DMS79 treated with DMSO at 0.1 percent for 48 hours (cell line): ENCODE measurements around the gene SYNPR.
A peak's percentile ranks its signal among the peaks of the same experiment; 100 is the strongest.
"Not testable (repeated sequence)": the region's sequence is repeated elsewhere in the genome, so short reads cannot be mapped to it uniquely, and the experiment has no call there.

ENCODE experiments used
- DNase-seq: peaks from one replicate; lab custom pipeline; 2025; lab: John Stamatoyannopoulos, UW

Gene SYNPR

DNA sequence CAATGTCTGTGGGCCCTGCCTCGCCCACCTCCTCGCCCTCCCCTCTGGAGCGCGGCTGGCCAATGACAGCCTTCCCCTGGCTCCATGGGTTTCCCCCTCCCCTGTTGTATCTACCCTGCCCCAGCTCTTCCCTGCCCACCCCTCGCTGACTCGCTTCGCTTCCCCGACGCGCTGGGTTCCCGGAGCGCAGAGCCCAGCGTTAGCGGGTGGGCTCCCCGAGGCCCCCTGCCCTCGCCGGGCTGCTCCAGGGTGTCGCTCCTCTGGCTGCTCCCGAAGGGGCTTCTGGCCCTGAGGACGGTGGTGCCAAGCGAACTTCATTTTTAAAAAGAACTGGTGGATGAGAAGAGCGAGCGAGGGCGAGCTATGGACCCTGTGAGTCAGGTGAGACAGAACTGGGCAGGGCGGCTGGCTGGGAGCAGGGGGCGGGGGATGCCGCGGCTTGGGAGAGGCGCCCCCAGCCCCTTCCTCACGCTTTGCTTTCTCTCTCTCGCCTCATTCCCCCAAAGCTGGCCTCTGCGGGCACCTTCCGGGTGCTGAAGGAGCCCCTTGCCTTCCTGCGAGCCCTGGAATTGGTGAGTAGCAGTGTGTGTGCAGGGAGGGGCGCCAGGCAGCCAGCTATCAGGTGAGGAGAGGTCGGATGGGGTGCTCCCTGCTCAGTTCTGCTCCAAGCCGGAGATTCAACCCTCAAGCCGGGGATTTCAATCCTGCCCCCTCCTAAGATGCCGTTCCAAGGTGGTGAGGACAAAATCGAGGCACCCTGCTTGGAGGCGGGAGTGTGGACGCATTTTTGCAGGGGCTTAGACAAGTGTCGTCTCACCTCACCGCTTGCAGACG lies at the start of gene SYNPR:
TSS of gene SYNPR (plus strand) at position 138 of the 834 bp plus-strand sequence.
- DNase-seq, result no peak

DNA sequence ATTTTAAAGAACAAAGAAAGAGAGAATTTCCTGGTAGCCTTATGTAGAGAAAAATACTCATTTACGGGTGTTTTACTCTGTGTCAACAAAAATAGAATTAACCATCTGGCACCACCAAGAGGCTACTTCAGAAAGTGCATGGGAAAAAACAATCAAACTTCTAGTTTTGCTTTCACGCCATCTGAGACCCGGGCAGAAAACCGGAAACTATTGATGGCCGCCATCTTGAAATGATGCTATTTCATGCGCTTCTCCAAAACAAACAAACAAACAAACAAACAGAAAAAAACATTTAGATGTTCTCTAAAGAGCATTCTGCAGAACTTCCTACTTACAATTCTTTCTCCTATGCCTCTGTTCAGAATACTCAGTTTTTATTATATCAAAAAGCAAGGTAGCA lies 49.4 kb upstream of the SYNPR start:
- DNase-seq, result no peak

DNA sequence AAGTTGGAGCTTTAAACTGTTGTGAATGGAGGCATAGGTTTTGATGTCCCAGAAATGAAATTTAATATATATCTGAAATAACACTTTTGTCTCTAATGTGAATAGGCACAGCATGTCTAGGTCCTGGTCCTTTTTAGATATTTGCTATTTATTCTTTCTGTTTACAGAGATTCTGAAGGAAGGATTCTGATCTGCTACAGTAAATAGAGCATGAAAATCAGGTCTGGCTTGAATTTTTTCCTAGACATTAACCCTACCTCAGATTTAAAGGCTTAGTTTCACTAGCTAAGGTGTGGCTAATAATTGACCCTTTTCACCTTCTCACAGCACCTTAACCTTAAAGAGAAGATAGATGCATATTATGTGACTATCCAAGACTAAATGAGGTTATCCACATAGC lies 48.0 kb upstream of the SYNPR start:
- no peak for DNase-seq

DNA sequence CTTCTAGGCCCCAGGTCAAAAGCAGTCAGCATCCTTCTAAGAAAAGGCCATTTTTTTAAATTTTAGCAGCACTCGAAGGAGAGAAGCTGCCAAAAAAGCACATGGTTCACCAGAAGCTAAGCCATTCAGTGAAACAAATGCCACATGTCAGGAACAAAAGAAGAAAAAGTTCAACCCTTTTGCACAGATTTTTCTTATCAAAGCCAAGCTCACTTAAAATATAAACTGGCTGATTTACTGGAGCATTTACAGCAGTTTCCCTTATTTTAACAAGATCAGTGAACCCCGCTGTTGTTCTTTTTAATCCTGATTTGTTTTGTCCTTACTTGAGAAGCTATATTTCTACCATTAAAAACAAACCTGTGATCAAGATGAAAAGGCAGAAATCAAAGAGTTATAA lies 46.5 kb upstream of the SYNPR start:
- DNase-seq, result no peak

DNA sequence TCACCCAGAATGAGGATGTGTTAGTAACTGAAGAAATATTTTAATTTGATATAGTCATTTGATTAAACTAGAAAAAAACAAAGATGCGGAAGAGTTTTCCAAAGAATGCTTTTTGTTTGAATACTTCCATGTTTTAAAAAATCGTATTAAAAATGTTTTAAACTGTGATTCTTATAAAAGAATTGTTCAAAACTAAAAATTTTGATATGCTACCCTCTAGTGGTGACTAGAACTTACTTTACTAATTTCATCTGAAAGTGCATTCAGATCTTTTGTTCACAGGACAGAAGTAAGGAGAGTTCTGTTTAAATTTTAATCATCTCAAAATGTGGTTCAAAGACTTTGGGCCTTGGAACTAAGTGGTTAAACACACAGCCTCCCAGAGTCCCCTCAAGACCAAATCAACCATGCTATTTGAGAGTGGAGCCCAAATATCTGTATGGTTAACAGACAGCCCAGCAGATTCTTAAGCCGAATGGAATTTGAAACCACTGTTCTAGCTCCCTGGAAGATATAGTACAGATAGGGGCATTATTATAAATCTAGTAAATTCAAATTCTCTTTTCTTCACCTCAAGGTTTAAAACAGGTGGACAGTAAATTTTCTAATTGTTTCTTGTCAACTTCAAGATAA lies 45.2 kb upstream of the SYNPR start:
- peak; percentile 0 for DNase-seq

DNA sequence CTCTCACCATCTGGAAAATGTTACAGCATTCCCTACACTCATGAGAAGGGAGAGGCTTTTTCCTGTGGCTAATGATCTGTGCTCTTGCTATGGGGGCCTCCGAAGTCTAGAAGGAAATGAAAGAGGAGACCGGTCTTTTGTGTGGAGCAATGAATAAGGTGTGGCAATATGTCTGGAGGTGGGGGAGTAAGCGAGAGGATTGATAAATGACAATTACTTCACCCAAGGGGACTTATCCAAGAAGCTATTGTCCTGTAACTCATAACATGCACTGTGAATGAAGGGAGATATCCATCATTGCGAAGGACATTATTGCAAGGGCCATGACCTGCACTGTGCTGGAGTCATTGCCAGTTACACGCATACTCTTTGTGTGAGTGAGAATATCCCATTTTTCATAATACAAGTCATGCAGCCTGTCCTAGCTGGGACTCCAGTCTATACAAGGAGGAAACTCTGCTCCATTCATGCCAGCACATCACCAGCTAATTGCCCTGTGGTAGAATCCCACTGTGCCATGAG lies 37.7 kb upstream of the SYNPR start:
- no peak for DNase-seq

DNA sequence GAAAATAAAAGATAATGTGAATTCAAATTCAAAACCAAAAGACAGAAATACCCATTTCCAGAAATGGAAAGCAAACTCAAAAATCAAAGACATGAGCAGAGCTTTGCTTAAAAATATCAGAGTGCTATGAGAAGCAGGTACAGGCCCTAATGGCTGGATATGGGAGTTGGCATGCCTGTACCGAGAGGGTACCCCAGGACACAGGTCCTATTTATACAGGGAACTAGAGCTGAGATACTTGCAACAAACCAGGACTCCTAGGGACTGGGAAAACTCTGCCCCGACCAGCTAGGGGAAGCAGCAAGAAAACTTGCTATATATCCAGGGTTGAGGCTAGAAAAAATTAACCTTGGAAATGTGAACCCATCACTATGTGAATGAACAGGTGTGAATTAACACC lies 36.0 kb upstream of the SYNPR start:
- DNase-seq, result no peak

DNA sequence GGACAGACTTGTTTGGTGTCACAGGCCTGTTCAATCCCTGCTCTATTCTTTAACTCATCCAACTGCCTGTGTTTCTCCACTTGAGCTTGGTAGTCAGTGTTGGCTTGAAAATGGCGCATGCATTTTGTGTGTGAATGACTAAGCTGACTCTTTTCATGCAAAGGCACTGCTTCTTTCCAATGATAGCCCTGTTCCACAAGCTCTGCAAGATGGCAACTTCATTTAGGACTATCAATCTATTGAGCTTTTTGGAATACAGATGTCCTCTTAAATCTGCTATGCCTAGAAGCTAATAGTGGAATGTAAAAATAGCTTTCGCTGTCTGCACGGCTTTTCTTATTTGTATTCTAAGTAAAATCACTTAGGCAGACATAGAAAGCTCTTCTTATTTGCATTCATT lies 33.6 kb upstream of the SYNPR start:
- DNase-seq, result no peak

DNA sequence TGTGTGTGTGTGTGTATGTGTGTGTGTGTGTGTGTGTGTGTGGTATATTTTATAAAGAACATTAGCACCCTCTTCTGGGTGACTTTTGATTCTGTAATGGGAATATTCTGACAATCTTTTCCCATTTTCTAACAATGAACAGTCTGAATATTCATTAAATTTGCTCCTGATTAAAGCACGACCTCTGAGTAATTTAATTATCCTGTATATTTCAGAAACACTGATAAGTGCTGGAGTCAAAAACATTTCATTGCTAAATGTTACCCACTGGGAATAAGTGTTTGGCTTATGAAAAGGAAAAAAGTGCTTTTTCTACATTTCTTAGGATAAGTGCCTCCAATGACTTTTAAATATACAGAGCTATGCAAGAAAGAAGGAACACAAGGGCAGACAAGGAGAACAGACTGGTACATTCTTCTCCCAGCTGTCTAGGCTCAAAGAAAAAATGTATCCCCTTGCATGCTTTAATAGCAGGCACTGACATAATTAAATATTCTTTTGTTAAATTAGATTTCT lies 32.3 kb upstream of the SYNPR start:
- no peak for DNase-seq

DNA sequence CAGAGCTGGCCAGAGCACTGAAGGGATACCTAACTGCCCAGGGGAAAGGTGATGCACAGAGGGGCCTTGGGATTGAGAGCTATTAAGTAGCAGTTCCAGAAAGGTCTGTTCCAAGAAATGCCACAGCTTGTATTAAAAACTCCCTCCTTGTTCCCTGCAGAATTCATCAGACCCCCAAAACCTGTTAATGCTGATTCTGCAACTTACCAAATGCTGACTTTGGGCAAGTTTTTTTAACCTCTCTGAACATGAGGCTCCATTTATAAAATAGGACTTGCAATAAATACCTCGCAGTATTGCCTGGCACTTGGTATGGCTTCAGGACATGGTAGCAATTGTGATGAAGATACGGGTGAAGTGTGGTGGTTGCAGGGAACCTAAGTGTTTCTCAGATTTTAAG lies 30.1 kb upstream of the SYNPR start:
- DNase-seq, result no peak

DNA sequence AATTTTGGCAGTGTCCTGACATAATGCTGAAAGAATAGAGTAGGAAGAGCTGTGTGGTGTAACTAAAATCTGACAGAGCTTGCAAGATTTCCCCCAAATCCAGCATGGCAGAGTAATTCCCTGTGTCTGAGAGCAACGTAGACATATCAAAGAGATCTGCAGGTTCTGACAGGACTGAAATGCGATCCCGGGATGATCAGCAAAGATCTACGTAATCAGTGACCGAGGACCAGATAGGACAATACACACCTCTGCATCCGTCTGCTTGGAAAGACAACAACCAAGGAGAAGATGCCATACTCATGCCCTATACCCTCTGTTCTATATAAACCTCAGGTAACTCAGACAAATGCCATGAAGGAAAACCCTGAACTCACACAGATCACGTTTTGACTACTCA lies 26.6 kb upstream of the SYNPR start:
- DNase-seq, result no peak

DNA sequence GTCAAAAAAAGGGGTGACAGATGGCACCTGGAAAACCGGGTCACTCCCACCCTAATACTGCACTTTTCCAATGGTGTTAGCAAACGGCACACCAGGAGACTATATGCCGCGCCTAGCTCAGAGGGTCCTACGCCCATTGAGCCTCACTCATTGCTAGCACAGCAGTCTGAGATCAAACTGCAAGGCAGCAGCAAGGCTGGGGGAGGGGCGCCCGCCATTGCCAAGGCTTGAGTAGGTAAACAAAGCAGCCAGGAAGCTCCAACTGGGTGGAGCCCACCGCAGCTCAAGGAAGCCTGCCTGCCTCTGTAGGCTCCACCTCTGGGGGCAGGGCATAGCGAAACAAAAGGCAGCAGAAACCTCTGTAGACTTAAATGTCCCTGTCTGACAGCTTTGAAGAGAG lies 22.3 kb upstream of the SYNPR start:
- DNase-seq, result not testable (repeated sequence)

DNA sequence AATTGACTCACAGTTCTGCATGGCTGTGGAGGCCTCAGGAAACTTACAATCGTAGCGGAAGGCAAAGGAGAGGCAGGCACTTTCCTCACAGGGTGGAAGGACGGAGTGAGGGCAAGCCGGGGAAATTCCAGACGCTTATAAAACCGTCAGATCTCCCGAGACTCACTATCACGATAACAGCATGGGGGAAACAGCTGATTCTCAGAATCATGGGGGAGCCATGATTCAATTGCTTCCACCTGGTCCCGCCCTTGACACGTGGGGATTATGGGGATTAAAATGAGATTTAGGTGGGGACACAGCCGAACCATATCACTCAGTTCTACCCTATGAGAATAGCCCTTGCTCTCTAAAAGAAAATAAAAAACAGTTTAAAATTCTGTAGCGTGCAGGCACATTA lies 13.4 kb upstream of the SYNPR start:
- DNase-seq, result no peak

DNA sequence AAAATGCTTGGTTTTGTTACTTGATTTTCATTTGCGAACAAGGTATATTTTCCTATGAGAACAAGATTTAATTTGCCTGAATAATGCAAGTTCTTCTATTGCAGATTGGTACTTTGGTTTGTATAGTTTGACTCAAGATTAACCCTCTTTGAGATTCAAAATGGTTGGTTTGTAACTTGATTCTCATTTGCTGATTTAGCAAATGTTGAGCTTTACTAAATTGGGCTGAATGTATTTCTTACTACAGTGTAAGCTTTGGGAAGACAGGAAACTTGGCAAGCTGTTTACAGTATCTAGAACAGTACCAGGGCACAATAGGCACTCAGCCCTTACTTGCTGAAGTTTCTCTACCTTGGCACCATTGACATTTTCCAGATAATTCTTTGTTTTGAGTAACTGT lies 3.7 kb upstream of the SYNPR start:
- DNase-seq, result no peak

DNA sequence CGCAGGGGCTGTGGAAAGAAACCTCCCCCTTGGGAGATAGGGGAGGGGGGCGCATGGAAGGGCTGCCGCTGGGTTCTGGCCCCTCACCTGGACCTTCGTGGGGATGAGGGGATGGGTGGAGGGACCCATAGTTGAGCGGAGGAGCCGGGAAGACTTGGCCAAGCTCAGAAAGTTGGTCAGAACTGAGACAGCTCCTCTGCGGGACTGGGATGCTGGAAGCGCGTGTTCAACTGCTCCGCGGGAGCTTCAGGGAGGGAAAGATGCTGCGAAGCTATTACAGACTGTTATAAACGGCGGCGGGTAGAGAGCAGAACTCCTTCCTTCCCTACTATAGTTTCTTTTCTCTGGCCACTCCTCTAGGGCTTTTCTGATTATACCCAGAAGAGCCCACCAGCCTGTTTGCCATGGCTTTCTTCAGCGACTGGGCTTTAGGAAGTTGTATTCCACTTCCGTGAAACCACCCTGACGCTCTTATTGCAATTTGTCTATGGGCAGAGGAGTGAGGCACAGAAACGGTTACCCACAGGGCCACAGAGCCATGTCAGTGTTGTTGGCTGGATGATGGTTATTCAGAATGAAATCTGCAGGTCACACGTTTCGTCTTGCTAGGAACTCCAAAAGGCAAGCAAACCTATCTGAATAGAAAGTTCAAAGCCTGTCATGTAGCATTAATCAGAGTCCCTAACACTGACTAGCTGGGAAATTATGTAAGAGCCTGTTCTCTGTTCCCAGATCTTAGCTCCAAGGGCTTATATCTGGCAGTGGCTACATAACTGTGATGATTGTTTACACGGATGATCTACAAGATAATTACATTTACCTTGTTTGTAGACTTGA lies 1.1 kb downstream of the SYNPR start:
- no peak for DNase-seq

DNA sequence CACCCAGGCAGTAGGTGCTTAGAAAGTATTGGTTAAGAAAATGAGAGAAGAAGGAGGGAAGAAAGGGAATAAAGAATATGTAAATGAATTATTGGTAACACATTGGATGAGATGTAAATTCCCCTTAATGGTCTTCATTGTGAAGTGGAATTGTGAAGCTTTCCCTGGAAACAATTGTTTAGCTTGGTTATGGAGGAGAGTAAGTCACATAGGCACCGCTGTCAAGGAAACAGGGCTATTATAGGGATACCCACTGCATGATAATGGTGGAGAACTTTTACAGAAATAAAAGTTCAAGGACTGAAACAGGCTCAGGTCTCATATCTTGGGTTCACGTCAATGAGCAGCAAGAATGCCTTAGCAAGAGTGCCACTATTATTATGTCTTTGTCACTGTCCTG lies 9.5 kb downstream of the SYNPR start:
- no peak for DNase-seq

DNA sequence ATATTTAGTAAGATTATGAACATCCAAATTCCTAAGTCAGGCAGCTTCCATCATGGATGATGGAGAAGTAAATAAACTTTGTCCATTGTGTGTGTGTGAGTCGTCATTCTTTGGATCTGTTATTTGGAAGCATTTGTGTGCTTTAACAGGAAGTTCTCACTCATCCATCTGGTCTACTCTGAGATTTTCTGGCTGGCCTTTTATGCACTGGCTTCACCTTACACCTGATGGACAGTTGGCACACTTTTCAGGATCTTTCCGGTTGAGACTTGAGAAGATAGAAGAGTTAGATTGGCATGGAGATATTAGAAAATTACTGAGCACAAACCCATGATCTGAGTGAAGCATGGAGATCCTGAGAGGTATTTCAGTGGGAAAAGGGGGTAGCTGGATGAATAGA lies 12.6 kb downstream of the SYNPR start:
- no peak for DNase-seq

DNA sequence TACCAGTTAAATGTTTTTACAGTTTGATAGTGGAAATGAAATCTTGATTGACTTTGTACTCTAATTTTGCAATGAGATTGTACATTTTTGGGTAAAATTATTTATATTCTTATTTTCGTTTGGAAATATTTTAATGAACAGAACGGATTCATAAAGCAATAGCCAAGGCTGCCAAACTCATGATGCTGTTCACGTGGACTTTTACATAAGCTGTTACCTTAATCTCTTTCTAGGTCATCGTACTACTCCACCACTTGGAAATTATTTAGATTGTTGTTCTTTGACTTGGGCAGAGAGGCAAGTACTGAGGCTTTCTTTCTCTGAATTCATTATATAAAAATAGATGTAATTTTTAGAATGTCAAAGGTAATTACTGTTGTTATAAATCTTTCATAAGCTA lies 16.2 kb downstream of the SYNPR start:
- DNase-seq, result no peak

DNA sequence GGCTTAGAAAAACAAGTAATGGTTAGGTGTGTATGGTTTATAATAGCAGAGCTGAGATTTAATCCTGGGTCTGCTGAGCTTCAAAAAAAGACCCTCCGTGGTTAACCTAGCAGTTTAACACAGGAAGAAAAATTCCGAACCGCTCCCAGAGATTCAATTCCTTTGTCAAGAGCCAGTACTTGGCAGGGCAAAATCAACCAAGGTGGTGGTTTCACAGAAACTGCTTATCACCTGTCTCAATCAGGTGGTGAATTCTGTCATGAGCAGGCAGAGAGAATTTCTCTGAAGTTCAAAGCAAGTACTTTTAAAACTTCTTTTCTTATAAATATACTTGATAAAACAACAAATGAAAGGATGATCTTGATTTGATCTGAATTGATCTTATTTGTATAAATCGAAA lies 17.2 kb downstream of the SYNPR start:
- no peak for DNase-seq

DNA sequence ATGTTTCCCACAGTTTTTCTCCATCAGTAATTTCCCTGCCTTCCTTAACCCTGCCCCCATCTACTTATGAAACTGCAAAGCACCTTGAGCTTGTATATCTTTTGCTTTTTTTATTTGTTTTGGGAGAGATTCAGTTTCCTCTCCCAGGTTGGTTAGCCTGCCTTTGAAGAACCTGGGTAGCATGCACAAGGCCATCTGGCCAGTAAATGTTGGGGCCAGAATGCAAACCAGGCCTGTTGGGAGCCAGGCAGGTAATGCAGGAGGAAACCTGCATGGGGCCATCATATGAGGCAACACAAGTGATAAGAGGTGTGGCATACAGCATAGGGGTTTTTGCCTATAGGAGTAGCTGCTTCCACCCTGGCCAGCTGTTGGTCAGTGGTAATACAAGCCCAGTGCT lies 17.7 kb downstream of the SYNPR start:
- DNase-seq, result no peak

DNA sequence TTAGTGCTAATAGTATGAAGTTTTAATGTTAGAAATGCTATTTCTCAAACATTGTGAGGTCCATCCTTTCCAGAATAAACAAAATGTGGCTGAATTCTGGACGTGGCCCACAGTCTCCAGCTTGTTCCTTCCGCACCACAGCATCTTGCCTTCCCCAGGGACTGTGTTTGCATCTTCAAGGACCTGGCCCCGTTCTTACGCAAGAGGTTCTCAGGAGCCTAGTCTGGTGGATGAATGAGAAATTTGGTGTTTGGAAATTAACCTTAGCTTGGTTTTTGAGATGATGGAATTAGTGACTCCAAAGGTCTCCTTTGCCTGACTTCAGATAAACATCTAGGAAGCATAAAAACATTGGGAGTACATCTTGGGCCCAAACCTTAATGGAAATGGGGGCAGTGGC lies 18.1 kb downstream of the SYNPR start:
- DNase-seq, result no peak

DNA sequence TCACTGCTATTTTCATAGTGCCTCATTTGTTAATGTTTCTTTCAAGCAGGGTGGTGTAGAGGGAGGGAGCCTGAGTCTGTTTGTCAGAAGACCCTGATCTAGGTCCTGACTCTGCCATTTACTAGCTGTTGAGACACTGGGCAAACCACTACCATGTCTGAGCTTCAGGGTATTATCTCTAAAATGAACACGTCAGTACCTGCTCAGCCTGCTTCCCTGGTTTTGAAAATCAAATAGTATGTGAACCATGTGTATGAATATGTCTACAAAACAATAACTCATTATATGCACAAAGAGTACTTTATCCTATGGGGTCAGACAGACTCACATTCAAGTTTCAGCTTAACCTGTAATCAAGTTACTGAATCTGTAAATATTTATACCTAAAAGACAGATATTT lies 25.1 kb downstream of the SYNPR start:
- DNase-seq, result no peak

DNA sequence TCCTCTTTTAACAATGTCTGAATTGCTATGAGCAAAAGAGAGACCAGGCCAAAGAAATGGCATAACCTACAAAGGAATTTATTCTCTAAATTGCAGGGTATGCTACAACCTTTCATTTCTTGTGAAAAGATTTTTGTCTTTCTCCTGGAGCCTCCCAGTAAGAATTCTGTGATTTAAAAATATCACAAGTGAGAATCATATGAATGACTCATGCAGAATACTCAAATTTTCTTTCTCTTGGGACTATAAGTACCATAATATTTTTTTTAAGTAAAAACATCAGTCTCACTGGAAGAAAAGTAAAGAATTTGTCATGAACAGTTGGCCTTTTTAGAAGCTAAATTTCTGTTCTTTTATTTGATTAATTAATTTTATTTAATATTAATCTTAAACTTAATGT lies 26.3 kb downstream of the SYNPR start:
- DNase-seq, result no peak
